ENCODE results near the gene DNAI2.

DNAI2 gene

GRCh38 chr17:74361230-74362068 is 87.4 kb downstream of the DNAI2 start, which contains the start of gene BTBD17:
Gene BTBD17, minus strand, starts transcription at chr17:74361868. Its CDS starts 49 bp downstream, at chr17:74361819.
- peak; percentile 44 for DNase-seq (ENCODE audit: low spot score)

- no peak for DNase-seq (ENCODE audit: low spot score)
Observed at GRCh38 chr17:74362069-74362405, 88.0 kb downstream of the DNAI2 start.

GRCh38 chr17:74362810-74363498 is 88.9 kb downstream of the DNAI2 start:
- no peak for DNase-seq (ENCODE audit: low spot score)
